GM21619 (cell line): ENCODE measurements around the gene B3GALNT2.

Source experiments
- ATAC-seq: cut with Tn5 transposase; IDR thresholded peaks from one replicate; pipeline ENCODE4 v1.9.1; 2021; ENCODE audit not compliant: unreplicated experiment

B3GALNT2 gene

DNA sequence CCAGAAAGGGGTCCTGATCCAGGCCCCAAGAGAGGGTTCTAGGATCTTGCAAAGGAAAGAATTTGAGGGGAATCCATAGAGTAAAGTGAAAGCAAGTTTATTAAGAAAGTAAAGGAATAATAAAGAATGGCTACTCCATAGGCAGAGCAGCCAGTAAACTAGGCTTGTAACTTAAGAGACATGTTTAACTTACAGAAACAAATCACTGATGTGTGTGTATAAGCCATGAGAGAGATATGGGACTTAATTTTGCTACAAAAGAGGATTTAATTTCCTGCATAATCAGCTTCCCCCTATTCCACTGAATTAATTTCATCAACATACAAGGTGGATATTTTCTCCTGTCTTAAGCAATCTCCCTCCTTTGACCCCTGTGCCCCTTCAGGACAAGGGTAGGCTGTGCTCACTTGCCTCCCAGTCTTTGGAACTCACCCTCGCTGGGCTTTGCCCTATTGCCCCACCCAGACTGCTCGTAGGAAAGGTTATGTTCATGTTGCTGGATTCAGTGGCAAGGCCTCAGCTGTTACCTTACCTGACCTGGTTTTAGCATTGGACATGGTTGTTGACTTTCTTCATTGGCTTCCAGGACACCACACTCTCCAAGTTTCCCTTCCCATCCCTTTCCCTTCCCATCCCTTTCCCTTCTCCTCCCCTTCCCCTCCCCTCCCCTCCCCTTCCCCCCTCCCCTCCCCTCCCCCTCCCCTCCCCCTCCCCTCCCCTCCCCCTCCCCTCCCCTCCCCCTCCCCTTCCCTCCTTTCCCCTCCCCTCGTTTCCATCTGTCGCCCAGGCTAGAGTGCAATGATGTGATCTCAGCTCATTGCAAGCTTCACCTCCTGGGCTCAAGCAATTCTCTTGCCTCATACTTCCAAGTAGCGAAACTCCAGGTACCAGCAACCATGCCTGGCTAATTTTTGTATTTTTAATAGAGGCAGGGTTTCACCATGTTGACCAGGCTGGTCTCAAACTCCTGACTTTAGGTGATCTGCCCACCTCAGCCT lies 92.5 kb downstream of the B3GALNT2 start:
- no peak for ATAC-seq

DNA sequence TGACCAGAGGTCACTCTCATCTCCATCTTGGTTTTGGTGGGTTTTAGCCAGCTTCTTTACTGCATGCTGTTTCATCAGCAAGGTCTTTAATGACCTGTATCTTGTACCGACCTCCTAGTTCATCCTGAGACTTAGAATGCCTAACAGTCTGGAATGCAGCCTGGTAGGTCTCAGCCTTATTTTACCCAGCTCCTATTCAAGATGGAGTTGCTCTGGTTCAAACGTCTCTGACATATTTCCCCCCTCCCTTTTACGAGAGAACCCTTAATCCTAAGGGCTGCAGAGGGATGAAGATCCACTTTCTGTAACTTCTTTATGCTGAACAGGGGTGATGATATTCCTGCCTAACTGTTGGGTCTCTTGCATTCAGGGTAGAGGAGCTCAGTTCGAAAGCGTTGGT lies 93.8 kb downstream of the B3GALNT2 start:
- ATAC-seq: no peak

DNA sequence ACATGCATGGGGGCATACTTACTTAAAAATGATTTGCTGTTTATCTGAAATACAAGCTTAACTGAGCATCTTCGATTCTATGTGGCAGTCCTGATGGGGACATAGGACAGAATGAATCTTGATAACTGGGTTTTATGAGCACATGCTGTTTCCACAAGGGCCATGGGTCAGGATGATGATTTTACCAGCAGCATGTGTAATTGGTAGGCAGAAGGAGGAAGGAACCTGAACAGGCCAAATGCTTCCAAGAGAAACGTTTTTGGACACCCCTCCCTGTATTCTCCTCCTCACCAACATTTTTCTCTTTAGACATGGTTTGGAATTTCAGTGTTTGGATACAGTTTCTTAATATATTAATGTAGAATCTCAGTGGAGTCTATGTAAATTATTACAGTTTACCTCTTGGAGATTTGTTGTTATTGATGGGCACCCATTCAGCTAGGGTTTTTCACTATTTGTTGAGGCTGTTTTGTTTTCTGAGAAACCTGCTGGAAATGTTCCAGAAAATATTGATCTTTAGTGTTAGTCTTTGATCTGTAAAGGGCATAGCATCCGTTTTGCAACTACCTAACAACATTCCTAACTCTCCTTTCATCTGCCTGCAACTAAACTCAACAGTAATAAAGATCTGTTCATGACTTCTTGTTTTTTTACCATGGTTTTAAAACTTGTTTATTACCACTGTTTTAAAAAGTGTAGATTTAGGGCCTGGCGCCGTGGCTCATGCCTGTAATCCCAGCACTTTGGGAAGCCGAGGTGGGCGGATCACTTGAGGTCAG lies 95.0 kb downstream of the B3GALNT2 start:
- ATAC-seq: no peak

DNA sequence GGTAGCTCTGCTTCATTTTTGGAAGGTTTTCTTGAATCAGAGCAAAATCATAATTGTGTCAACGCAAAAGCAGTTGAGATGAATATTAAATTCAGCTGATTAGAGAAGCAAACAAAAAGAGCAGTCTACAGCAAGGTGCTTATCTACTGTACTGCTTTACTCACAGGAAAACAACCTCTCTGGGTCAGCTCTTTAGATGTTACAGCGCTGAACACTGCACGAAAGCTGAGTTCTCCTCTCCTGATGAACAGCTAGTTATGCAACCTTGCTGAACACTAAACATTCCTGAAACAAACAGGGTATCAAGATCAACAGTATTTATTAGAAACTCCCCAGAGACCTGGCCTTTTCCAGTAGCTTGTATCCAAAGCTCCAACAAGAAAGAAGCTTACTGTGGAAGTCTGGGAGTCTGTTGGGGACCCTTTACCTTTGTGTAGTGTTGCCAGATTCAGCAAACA lies 95.7 kb downstream of the B3GALNT2 start:
- ATAC-seq: no peak

DNA sequence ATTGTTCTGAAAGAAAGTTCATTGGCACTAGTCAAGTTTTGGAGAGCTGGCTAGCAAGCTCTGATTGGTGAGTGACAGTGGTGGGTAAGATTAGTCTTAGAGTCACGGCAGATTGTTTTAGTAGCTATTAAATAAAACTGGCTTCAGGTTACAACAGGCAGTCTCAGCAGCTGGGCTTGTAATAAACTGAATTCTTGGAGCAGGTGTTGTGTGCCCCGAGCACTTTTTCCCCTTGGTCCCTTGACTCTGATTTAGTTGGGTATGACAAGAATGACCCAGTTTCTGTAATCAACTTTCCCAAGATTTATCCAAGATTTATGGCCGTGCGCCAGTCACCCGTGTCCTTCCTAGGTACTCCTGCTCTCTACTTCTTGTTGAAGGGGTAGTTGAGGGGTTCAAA lies 96.8 kb downstream of the B3GALNT2 start:
- no peak for ATAC-seq

DNA sequence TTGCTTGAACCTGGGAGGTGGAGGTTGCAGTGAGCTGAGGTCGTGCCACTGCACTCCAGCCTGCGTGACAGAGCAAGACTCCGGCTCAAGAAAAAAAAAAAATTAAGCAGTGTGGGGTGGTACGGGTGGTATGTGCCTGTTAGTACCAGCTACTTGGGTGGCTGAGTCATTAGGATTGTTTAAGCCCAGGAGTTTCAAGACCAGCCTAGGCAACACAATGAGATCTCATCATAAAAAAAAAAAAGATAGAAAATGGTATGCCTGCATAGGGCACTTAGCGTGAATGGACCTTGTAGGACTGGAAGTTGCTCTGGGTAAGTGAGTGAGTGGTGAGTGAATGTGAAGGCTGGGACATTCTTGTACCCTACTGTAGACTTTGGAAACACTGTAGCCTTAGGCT lies 100.1 kb downstream of the B3GALNT2 start:
- no peak for ATAC-seq

DNA sequence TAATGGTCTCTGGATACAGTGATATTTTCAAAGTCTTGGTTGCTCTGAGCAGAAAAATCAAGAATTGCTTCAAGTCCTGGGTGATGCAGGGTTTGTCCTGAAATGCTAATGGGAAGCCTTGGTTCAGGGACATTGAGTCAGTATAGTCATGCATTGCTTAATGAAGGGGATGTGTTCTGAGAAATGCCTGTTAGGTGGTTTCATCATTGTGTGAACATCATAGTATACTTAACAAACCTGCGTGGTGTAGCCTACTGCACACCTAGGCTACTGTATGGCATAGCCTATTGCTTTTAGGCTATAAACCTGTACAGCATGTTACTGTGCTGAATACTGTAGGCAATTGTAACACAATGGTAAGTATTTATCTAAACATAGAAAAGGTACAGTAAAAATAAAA lies 100.7 kb downstream of the B3GALNT2 start:
- no peak for ATAC-seq

DNA sequence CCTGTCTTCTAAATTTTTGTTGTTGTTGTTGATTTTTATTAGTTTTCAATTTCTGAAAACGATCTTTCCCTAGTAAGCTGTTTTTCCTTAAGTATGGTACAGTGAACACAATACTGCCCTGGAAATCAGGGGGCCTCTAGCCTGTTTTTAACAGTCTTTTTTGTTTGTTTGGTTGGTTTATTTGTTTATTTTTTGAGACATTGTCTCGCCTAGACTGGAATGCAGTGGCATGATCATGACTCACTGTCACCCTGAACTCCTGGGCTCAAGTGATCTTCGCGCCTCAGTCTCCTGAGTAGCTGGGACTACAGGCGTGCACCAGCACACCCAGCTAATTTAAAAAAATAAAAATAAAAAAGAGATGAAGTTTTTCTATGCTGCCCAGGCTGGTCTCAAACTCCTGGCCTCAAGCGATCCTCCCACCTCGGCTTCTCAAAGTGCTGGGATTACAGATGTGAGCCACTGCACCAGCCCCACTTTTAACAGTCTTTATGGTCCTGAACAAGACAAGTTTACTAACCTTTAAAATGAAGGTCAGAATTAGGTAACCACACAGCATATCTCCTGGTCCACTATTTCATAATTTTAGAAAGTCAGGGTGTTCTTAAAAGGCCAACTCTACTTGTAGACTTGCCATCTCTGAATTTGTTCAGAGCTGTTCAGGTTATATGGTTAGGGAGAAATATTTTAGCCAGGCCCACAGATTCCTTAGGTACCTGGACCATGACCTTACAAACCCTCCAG lies 101.6 kb downstream of the B3GALNT2 start:
- no peak for ATAC-seq

DNA sequence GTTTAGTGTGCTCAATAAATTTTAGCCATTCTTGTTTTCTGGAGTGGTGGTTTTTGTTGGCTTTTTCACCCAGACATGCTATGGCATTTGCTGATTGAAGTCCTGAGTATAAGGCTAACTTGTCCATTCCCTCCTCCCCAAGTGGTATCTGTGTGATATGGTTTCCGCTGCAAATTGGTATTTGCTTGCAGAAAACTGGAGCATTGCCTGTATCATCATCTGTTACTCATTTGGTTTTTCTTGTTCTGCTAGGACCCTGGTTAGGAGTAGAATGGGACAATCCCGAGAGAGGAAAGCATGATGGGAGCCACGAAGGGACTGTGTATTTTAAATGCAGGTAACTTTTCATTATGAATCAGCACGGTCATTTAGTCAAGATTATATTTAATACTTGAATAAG lies 103.0 kb downstream of the B3GALNT2 start:
- ATAC-seq: no peak
